LNCAP (cell line): Measurements from ENCODE around the gene TRAM2.

ENCODE experiments used
- CTCF ChIP-seq: fragments of 450-650 bp; IDR thresholded peaks from 2 replicates; pipeline ENCODE4 v1.5.1; 2017; ENCODE audit warnings: mild to moderate bottlenecking

Gene TRAM2

GRCh38 chr6:52612336-52613054 lies 35.6 kb upstream of the TRAM2 start:
- TF ChIP-seq CTCF: no peak

- no peak for TF ChIP-seq CTCF
Observed at GRCh38 chr6:52611833-52612232, 35.0 kb upstream of the TRAM2 start.

GRCh38 chr6:52610745-52611355 lies 34.0 kb upstream of the TRAM2 start:
- no peak for TF ChIP-seq CTCF

GRCh38 chr6:52610011-52610410 lies 33.2 kb upstream of the TRAM2 start:
- no peak for TF ChIP-seq CTCF

GRCh38 chr6:52605610-52606185 lies 28.8 kb upstream of the TRAM2 start:
- TF ChIP-seq CTCF: no peak

- no peak for TF ChIP-seq CTCF
Observed at GRCh38 chr6:52603000-52603795, 26.3 kb upstream of the TRAM2 start.

- TF ChIP-seq CTCF: no peak
Observed at GRCh38 chr6:52598824-52599190, 21.9 kb upstream of the TRAM2 start.
